A549 treated with DMSO at 1 μM for 4 hours (cell line): Measurements from ENCODE around the gene ID4. TPM values are rescaled to one million over a fixed set of nuclear protein-coding genes. Genes with fewer than 3 reads are reported as not detected.

Experiments
- total RNA-seq: library from RNA; stranded (reverse); fragments of 200-300 nt; extraction: Qiagen RNA extraction; gene quantifications from 5 replicates; pipeline ENCODE4 v1.2.3, GENCODE V29; 2022; ENCODE audit warnings: low read depth

ID4 gene
- total RNA-seq = 1.2 to 2.4 TPM (median 1.9 TPM) in 5 replicates

GRCh38 chr6:19836799-19837510, at the start of gene ID4:
ID4 (plus strand) TSS chr6:19837370; CDS start chr6:19837755, 385 bp downstream.

